GM12878 (cell line): Measurements from ENCODE around the gene SRPK2. TPM values are rescaled to one million over a fixed set of nuclear protein-coding genes. Genes with fewer than 3 reads are reported as not detected.

Experiments used
- ASH2L ChIP-seq: fragments of 300-600, 200-600 bp; sonication (generic); IDR thresholded peaks from 2 replicates; pipeline ENCODE4 v1.6.1; 2017; ENCODE audit warnings: low read depth, mild to moderate bottlenecking, borderline replicate concordance
- ATF2 ChIP-seq: IDR thresholded peaks from 2 replicates; pipeline ENCODE4 v1.6.1; 2012; ENCODE audit warnings: low read length, inconsistent platforms
- BACH1 ChIP-seq: fragments of 450-650 bp; IDR thresholded peaks from 2 replicates; pipeline ENCODE4 v1.6.1; 2017; ENCODE audit warnings: mild to moderate bottlenecking, borderline replicate concordance
- BMI1 ChIP-seq: fragments of 450-650 bp; IDR thresholded peaks from 2 replicates; pipeline ENCODE4 v1.6.1; 2016; ENCODE audit warnings: mild to moderate bottlenecking, moderate library complexity, borderline replicate concordance
- CREM ChIP-seq: IDR thresholded peaks from 2 replicates; pipeline ENCODE4 v1.6.1; 2014; ENCODE audit warnings: antibody characterized with exemption, low read depth
- E2F8 ChIP-seq: fragments of 450-650 bp; IDR thresholded peaks from 2 replicates; pipeline ENCODE4 v1.6.1; 2018; ENCODE audit warnings: mild to moderate bottlenecking, low read depth, moderate library complexity; ENCODE audit not compliant: partially characterized antibody
- EP300 ChIP-seq, 2 experiments: fragments of 150-350 bp in 1 of 2; IDR thresholded peaks; 2 replicates each; pipeline ENCODE4 v1.6.1; 2011 to 2012; ENCODE audit warnings: low read depth in 2 of 2, low read length in 2 of 2, borderline replicate concordance in 1 of 2, improper control_type of control experiment in 1 of 2, inconsistent platforms in 1 of 2; ENCODE audit not compliant: control insufficient read depth in 1 of 2
- FOXK2 ChIP-seq: fragments of 450-650 bp; IDR thresholded peaks from 2 replicates; pipeline ENCODE4 v1.6.1; 2017; ENCODE audit warnings: mild to moderate bottlenecking, moderate library complexity
- IKZF1 ChIP-seq: fragments of 450-650 bp; conservative IDR thresholded peaks from 2 replicates; pipeline ENCODE4 v1.6.1; 2017; ENCODE audit warnings: antibody characterized with exemption, mild to moderate bottlenecking
- KDM1A ChIP-seq: fragments of 200-600 bp; sonication (generic); IDR thresholded peaks from 2 replicates; pipeline ENCODE4 v1.6.1; 2016; ENCODE audit warnings: borderline replicate concordance
- LARP7 ChIP-seq: fragments of 450-650 bp; IDR thresholded peaks from 2 replicates; pipeline ENCODE4 v1.6.1; 2017; ENCODE audit warnings: mild to moderate bottlenecking
- MEF2A ChIP-seq: IDR thresholded peaks from 2 replicates; pipeline ENCODE4 v1.6.1; 2011; ENCODE audit warnings: low read depth, mild to moderate bottlenecking, low read length, moderate library complexity; ENCODE audit not compliant: insufficient read depth
- PAX5 ChIP-seq: IDR thresholded peaks from 2 replicates; pipeline ENCODE4 v1.6.1; 2011; ENCODE audit warnings: low read depth, low read length, borderline replicate concordance
- RBBP5 ChIP-seq: fragments of 200-600 bp; sonication (generic); conservative IDR thresholded peaks from 2 replicates; pipeline ENCODE4 v1.6.1; 2016
- SMAD5 ChIP-seq: IDR thresholded peaks from 2 replicates; pipeline ENCODE4 v1.6.1; 2016; ENCODE audit warnings: antibody characterized with exemption, low read depth
- SMARCA5 ChIP-seq: fragments of 450-650 bp; IDR thresholded peaks from 2 replicates; pipeline ENCODE4 v1.6.1; 2017; ENCODE audit warnings: mild to moderate bottlenecking
- SPI1 ChIP-seq: IDR thresholded peaks from 2 replicates; pipeline ENCODE4 v1.6.1; 2011; ENCODE audit warnings: low read depth, mild to moderate bottlenecking, low read length, moderate library complexity, borderline replicate concordance; ENCODE audit not compliant: insufficient read depth
- ZBED1 ChIP-seq: IDR thresholded peaks from 2 replicates; pipeline ENCODE4 v1.6.1; 2016; ENCODE audit warnings: borderline replicate concordance
- ZBTB33 ChIP-seq: fragments of 450-650 bp; IDR thresholded peaks from 2 replicates; pipeline ENCODE4 v1.6.1; 2017; ENCODE audit warnings: mild to moderate bottlenecking
- ZNF622 ChIP-seq: fragments of 450-650 bp; IDR thresholded peaks from 2 replicates; pipeline ENCODE4 v1.6.1; 2017; ENCODE audit warnings: mild to moderate bottlenecking, inconsistent platforms
- polyA plus RNA-seq, 11 experiments: library from polyadenylated mRNA; depleted of rRNA in 4 of 11; unstranded in 6 of 11; stranded (reverse) in 5 of 11; fragments of >200 nt; fragmentation: Nextera tagmentation in 4 of 11; fragmentation: Illumina TruSeq in 1 of 11; extraction: Ambion mirVana in 4 of 11; extraction: Trizol in 1 of 11; gene quantifications; 1 replicate in 1 of 11; 2 replicates in 10 of 11; pipeline versions ENCODE4 v1.2.1 to v1.2.3, GENCODE V29; 2011 to 2016; ENCODE audit warnings: inconsistent platforms in 2 of 11, missing spikeins in 2 of 11, low read depth in 1 of 11
- total RNA-seq, 4 experiments: library from RNA; depleted of rRNA in 3 of 4; stranded (reverse); fragments of >200 nt in 3 of 4; fragmentation: Illumina TruSeq in 1 of 4; extraction: Trizol in 1 of 4; gene quantifications; 2 replicates each; pipeline versions ENCODE4 v1.2.1 to v1.2.3, GENCODE V29; 2013 to 2021
- TF ChIP-seq, protein P1 (sequence below): fragments of 450-650 bp; IDR thresholded peaks from 2 replicates; pipeline ENCODE4 v1.6.1; 2017; ENCODE audit warnings: low read depth, mild to moderate bottlenecking, moderate library complexity
- TF ChIP-seq, protein P2 (sequence below): IDR thresholded peaks from 2 replicates; pipeline ENCODE4 v1.6.1; 2011; ENCODE audit warnings: low read depth, mild to moderate bottlenecking, low read length, moderate library complexity, borderline replicate concordance; ENCODE audit errors: extremely low read depth

Gene SRPK2
- total and polyA plus RNA-seq, 10 of the 15 experiments (the other 5 are each of a cell fraction or from before 2014, with no cell fraction given) = 13.2 to 32.8 (median 24.5) TPM

GRCh38 chr7:105278973-105279687, 109.6 kb downstream of the SRPK2 start (continued):
- no peak for TF ChIP-seq E2F8
- TF ChIP-seq, protein P1, sequence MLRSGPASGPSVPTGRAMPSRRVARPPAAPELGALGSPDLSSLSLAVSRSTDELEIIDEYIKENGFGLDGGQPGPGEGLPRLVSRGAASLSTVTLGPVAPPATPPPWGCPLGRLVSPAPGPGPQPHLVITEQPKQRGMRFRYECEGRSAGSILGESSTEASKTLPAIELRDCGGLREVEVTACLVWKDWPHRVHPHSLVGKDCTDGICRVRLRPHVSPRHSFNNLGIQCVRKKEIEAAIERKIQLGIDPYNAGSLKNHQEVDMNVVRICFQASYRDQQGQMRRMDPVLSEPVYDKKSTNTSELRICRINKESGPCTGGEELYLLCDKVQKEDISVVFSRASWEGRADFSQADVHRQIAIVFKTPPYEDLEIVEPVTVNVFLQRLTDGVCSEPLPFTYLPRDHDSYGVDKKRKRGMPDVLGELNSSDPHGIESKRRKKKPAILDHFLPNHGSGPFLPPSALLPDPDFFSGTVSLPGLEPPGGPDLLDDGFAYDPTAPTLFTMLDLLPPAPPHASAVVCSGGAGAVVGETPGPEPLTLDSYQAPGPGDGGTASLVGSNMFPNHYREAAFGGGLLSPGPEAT = peak; percentile 45
- no peak for TF ChIP-seq KDM1A
- TF ChIP-seq, protein P2, sequence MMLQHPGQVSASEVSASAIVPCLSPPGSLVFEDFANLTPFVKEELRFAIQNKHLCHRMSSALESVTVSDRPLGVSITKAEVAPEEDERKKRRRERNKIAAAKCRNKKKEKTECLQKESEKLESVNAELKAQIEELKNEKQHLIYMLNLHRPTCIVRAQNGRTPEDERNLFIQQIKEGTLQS = no peak
- TF ChIP-seq RBBP5 = no peak
- TF ChIP-seq LARP7 = no peak
- TF ChIP-seq ZBED1 = no peak
- no peak for TF ChIP-seq SMAD5
- TF ChIP-seq SPI1 = no peak
- TF ChIP-seq CREM = no peak
- no peak for TF ChIP-seq FOXK2
- TF ChIP-seq EP300 (IDR thresholded peaks at IDR 0.05; ENCODE audit: borderline replicate concordance in 1 of 2, control insufficient read depth in 1 of 2, low read depth in 2 of 2, low read length in 2 of 2) = 0 out of 4 replicates have a peak, but pooled peaks have one; percentile 16 to 32
- TF ChIP-seq ZNF622 = no peak
- no peak for TF ChIP-seq PAX5
- TF ChIP-seq BMI1 = peak; percentile 68; the same call in 1 of the 2 replicates
- no peak for TF ChIP-seq ATF2
- 0 out of 2 replicates have a peak, but pooled peaks have one; percentile 39 for TF ChIP-seq BACH1
- TF ChIP-seq SMARCA5 = no peak
- TF ChIP-seq MEF2A = no peak
- no peak for TF ChIP-seq ZBTB33
- TF ChIP-seq IKZF1 = peak; percentile 60
- TF ChIP-seq ASH2L = no peak
